Measurements from ENCODE around the gene TFPI2.

TFPI2 gene

DNA sequence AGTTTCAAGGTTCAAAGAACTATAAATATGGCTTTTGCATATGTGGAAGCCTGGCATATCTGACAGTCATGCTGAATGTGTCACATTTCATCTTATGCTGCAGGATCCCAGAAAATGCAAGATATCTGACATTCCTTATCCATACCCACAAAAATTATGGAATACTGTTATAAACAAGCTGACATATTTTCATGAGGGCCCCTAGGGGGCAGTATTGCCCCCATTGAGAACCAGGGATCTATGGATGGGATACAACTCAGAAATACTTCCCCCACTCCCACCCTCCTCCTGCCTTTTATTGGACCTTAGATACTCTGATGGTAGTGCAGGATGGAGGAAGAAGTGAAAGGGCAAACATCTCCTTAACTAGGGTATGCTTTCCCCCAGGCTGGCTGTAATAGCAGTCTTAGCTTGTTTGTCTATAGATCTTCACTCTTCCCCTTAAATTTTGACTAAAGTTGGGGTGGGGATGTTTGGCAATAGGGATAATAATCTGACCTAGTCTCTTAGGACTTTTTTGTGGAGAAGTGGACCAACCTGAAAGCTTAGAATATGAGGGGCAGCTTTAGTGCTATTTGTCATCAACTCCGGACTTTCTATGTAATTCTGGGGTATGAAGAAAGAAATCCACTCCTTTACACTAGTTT lies 12.3 kb upstream of the TFPI2 start:
- peak; percentile 6 to 54 for DNase-seq

DNA sequence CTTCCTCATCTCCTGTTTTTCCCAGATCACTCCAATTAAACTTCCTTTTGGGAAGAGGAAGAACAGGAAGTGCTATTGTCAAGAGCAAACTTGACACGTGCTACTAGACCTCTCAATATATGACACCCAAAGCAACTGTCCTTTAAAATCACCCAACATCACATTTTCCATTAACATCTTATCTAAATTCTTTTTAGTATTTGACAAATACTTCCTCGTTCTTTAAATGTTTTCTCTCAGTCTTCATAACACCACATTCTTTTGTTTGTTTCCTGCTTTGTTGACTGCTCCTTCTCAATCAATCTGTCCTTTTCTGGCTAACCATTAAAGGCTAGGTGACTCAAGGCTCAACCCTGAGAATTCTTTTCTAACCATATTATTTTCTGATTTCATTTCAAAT lies 7.1 kb upstream of the TFPI2 start:
- no peak for DNase-seq

DNA sequence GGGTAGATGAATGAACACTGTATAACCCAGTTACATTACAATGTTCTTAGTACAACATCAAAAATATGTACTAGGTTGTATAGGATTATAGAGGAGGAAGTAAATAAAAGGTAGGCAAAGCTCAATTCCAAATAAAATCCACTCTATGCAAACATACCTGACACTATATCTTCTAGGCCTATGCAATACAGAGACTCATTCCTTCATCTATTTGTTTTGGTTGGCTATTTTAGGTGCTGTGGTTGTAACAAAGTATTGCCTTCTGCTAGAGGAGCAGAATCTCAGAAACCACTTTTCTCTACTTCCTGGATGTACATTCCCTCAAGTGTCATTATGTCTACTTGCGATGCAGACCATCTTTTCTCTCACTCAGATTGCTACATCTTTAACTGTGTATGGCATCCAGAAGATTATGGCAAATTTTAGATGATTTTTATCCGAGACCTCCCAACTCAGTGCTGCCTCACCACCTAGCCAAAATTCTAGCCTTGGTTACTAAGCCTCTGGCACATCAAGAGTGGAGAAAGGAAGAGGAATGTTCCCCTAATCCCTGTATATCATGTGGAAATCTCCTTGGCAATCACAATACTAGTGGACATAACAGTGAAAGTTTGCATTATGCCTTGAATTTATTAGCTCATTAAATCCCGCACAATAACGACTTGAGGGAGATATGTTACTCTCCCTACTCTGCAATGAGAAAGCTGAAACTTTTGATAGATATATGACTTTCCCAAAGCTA lies 5.5 kb upstream of the TFPI2 start:
- DNase-seq, result no peak

DNA sequence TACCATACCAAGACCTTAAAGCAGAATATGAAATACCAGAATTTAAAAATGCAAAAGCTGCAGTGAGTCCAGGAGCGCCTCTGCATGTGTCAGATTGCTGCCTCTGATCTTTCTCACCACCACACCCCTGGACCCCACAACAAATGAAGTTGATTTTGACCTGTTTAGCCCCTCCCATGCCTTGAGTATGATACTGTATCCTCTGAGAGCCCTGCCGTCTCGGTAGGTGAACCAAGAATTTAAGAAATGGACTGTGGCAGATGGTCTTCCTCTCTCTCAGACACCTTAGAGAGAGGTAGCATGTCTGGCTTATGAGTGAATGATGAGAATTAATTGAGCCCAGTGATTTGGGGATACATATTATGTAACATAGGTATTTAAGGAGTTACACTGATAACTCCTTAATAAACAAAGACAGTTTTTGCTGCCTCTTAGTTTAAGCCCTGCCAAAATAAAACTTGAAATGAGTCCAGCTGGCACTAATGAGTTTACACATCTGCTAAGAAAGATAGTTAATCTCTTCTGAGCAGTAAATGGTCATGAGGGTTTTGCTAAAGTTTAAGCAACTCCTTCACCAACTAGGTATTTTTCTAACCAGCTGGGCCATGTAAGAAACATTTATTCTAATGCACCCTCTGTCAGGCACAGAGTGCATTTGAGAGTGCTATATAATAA lies 4.5 kb upstream of the TFPI2 start:
- DNase-seq, result no peak

DNA sequence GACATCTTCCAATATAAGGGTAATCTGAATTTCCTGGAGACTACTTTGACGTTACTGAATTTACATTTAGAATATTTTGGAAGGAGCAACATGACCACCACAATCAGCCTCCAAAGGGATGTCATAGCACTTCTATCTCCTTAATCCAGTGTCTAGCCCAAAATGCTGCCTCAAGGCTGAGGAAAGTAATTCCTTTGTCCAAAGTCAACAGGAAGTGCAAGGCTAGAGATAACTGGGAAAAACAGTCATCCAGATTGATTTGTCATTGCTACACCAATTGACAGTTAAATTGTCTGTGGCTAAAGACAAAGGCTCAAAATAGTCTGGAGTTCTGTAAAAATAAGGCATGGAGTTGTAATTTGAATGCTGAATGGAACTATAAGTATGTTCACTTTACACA lies 3.9 kb upstream of the TFPI2 start:
- no peak for DNase-seq

DNA sequence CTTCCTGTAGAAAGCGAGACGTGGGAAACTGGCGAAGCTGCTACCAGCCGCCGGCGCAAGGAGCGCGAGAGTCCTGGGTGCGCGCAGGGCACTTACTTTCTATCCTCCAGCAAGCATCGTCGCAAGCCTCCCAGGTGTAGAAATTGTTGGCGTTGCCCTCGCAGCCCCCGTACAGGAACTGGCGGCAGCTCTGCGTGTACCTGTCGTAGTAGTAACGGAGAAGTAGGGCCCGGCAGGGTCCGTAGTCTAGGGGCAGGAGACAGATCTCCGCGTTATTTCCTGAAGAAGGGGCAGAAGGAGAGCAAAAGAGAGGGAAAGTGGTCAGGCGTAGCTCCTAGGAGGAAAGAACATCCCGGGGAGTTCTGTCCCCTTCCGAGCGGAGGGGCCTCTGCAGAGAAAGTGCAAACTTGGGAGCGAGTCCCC lies 501 bp downstream of the TFPI2 start:
- DNase-seq, result no peak

DNA sequence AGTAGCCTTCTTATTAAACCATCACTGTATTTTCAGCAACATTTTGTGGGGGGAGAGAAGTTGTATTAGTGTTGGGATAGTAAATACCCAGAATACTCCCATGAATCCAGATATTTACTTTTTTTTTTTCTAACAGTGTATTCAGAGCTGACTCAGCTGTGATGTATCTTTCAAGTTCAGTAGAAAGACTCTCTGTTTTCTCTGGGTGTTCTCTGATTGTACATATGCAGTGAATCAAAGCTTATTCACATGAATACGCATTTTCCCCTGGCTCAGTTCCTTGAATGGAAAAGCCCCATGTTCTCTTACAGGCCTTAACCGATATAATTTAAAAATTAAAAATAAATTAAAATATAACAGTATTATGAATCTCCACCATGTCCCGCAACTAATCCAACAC lies 1.3 kb downstream of the TFPI2 start:
- DNase-seq, result no peak

DNA sequence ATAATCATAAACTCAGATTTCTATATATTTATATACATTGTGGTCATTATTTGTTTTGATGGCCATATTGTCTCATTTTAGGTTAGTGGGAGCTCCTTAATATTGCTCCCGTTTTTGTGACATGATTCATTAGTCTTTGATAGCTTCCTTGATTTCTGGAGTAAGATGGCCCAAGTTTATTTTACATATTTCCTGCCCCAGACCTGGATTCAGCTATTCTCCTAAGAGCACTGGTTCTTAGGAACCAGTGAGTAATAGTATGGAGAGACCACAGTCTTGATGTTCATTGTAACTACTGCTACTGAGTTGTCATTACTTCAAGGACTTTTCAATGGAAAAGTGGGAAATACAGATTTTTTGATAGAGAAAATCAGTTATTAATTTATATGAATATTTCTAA lies 6.0 kb downstream of the TFPI2 start:
- DNase-seq, result no peak

DNA sequence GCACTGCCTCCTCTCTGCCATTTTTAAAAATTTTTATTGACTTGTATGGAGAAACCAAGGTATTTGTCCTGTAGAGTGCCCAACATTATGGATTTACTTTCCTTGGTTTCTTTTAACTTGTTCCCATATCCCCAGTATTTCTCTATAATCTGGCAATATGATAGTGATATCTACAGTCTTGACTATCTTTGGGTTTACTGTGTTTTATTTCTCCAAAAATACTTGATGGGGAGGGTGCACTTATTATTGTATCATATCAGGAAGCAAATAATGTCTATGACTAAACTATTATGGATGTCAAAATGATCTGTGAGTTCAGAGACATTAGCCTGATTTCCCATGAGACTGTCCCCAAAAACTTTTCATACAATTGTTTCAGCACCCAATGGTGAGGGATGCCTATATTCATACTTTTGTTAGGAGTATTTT lies 6.6 kb downstream of the TFPI2 start:
- no peak for DNase-seq

DNA sequence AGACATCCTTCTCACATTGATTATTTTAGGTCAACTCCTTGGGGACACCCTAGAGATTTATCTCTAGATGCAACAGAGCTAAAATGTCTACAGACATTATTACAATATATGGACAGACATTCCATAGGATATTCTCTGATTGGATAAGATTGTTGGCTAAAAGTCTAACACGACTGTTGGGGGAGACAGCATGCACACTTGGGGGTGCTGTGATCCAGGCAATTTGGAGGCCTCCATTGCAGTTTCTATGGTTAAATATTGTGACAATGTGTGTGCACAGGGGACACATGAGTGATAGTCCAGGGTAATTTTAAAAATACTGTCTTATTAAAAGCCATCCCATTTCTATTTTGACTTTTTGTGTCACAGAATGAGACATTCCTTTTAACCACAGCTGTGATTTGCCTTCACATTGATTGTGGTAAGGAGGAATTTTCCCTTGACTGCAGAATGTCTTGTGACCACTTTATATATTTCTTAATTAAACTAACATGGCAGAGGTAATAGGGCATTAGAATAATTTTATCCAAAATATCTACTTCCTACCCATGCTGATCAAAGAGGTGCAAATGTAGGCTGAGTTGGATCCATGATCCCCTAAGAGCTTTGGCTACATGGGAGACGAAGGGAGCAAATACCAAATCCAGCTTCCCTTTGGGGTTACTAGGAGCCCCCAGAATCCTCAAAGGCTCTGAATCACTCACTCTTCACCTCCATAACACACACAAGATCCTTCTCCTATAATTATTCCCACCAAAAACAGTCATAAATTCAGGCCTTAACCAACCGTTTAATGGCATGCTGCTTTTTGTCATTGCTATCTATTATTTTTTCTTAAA lies 7.3 kb downstream of the TFPI2 start:
- DNase-seq, result no peak

DNA sequence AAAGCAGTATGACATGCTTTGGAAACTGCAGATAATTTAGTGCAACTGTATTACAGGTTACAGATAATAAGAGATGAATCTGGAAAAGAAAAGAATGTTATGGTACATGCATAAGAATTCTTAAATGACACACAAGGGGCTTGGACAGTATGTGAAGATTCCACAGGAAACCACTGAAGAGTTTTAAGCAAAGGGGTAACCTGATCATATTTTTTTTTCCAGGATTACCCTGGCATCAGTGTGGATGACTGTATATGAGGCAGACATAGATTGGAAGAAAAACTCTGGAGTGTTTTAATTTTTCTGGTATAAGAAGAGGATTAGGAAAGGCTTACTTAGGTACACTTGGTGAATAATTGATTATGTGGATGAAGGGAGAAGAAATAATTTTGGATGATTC lies 8.1 kb downstream of the TFPI2 start:
- DNase-seq, result no peak

DNA sequence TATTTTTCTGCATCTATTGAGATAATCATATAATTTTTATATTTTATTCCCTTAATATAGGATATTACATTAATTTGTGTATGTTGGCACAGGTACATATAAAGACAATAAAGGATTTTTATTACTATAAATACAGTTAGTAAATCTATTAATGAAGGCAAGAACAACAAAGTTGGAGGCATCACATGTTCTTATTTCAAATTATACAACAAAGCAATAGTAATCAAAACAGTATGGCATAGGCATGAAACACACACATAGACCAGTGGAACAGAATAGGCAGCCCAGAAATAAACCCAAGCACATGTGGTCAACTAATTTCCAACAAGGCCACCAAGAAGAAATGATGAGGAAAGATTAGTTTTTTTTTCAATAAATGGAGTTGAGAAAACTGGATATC lies 11.2 kb downstream of the TFPI2 start:
- DNase-seq, result no peak

DNA sequence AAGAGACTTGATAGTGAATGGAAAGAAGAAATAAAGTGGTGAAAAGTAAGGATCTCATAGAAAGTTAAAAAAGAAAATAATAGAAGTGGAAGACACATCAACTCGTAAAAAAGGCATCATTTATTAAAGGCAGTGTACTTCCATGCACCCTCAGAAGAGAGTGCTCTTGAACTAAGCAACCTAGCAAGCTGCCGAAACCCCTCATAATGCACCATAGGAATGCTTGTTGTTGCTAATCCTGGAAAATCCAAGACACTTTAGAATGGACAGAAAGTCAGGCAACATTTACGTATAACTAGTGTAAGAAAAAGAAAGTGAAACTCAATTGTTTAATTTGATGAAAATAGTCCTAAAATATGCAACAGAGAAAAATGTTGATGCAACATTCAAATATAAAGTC lies 12.8 kb downstream of the TFPI2 start:
- DNase-seq, result no peak

DNA sequence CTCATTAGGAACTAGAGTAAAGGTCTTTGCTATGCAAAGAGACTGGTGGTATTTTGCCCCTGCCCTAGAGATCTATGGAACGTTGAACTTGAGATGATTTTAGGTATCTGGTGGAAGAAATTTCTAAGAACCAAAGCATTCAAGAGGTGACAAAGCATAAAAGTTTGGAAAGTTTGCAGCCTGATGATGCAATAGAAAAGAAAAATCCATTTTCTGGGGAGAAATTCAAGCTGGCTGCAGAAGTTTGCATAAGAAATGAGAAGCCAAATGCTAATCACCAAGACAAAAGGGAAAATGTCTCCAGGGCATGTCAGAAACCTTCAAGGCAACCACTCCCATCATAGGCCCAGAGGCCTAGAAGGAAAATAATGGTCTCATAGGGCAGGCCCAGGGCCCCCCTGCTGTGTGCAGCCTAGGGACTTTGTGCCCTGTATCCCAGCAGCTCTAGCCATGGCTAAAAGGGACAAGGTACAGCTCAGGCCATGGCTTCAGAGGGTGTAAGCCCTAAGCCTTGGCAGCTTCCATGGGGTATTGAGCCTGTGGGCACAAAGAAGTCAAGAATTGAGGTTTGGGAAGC lies 16.5 kb downstream of the TFPI2 start:
- DNase-seq, result no peak

DNA sequence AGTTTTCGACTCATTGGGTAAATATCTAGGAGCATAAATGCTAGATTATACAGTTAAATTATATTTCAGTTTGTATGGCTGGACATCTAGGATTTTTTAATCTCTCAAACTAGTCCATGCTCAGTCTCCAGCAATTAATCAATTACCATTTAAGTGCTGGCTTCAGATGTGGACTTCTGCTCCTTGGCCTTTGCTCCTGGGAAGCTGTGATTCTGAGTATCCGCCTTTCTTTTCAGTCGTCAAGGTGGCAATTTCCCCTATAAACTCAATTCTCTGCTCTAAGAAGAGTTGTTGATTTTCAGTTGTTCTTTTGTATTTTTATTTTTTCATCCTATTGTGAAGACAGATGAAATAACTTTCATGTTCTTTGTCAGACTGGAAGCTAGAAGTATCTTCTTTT lies 23.7 kb downstream of the TFPI2 start:
- DNase-seq, result no peak

DNA sequence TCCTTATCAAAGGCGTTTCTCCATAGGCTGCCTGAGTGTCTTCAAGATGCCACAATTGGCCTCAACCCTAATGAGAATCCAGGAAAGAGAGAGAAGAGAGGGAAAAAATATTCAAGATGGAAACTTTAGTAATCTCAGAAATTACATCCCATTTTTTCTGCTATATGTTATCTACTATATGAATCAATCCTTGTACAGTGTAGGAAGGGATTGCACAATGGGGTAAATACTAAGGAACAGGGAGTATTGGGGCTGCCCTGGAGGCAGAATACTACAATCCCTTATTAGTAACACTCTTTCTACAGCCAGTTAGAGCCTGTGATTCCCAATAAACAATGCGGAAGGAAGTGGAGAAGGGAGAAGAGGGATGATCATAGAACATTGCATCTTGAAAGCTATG lies 27.9 kb downstream of the TFPI2 start:
- no peak for DNase-seq

DNA sequence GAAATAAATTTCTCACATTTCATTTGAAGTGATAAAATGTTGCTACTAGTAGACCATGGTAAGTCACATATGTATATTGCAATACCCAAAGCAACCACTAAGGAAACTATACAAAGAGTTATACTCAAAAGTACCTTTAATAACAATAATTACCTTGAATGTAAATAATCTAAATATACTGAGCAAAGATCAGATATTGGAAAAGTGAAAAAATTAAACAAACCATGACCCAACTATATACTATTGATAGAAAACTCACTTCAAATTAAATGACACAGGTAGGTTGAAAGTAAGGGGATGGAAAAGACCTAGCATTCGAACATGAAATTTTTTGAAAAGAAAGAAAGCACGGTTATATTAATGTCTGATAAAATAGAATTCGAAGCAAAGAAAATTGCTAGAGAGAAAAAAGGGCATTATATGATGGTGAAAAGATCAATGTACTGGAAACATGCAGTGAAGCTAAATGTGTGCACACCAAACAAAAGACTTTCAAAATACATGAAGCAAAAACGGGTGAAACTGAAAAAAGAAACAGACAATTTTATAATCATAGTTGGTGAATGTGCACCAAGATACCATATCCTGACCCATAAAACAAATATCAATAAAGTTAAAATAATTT lies 29.1 kb downstream of the TFPI2 start:
- no peak for DNase-seq

DNA sequence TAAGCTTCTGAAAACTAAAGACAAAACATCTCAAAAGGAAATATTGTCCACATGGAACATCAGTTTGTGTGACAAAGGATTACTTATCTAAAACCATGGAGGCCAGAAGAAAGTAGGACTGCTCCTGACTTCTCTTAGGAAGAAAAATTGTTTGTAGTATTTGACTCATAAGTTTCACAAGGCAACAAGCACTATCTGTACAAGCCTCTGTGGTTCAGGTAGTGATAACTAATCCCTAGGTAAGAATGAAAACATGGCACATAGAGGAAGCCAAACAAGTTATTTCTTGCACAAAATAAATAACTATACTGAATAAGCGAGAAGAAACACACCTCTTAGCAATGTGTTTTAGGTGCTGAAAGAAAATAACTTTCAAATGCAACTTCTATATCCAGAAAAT lies 30.3 kb downstream of the TFPI2 start:
- no peak for DNase-seq

DNA sequence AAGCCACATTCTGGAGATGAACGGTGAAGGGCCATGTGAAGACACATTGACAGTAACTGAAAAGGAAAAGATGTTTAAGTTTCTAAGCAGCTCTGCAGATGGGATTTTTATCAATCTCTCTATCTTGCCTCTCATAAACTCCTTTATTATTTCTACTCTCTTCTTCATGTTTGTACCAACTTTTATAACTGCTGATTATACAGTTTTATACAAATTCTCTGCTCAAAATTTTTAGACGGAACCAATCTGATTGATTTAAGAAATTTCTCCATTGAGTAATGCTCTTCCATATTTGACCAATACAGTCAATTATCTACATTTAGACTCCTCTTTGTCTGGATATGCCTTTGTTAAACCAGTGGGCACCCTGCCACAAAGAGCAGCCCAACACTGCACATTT lies 31.7 kb downstream of the TFPI2 start:
- DNase-seq, result no peak

DNA sequence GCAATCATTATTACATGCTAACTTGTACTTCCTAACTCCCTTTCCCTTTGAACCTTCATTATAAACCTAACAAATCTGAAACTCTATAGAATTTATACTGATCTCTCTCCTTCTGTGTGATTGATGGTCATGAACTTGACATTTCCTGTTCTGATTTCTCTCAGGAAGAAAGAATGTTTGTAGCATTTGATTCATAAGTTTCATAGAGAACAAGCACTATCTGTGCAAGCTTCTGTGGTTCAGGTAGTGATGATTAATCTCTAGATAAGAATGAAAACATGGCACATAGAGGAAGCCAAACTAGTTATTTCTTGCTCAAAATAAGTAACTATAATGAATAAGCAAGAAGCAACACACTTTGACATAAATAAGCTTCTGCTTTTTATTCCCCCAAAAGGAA lies 34.2 kb downstream of the TFPI2 start:
- DNase-seq, result no peak

DNA sequence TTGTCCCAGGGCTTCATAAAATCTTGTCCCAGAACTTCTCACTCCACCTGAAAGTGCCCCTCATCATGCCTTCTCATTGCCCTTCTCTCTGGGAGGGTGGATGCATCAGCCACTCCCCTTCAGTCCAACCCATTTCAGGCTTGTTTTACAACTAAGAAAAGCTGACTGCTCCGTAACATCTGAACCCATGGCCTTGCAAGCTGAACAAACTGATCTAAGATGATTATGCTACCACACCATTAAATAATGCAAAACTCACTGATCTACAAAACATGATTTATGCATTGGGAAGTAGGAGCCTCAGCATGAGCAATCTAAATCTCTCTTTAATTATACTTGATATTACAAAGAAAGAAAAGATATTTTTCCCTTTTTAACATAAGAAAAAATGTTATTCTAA lies 34.8 kb downstream of the TFPI2 start:
- no peak for DNase-seq

DNA sequence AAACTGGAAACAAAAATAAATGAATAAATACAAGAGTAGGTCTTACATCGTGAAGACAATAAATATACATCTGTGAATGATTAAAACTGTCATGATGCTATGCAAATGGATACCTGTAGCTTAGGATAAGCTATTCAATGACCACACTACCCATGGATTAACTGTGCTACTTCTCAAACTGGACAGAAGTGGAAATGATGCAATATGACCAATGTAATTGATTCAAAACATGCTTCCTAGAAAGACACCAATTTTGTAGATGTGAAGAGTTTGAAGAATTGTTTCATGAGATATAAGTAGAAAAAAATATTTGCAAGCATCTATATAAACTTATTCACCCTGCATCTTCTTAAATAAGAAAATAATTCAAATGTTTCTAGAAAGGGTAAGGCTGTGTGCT lies 36.1 kb downstream of the TFPI2 start:
- no peak for DNase-seq

DNA sequence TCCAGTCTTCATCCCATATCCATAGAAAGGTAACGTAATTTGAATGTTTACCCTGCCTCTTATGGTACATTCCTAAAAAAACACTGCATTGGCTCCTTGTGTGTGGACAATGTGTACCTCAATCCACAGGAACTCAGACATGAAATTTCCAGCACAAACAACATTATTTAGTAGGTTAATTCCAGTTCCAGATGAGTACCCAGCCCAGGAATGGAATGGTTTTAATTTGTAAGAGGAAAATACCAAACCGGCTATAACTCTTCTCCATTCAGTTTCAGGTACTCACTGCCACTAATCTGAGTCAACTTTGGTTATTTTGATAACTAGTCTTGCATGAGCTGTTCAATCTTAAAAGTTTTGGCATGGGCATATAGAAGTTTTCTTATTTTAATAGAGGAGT lies 39.0 kb downstream of the TFPI2 start:
- no peak for DNase-seq
